NCI-H128 (cell line): Measurements from ENCODE around the gene C1orf185.
"Not testable (repeated sequence)": the region's sequence is repeated elsewhere in the genome, so short reads cannot be mapped to it uniquely, and the experiment has no call there.

ENCODE experiments used
- DNase-seq: peaks from one replicate; lab custom pipeline; 2025; ENCODE audit not compliant: unreplicated experiment; lab: John Stamatoyannopoulos, UW

C1orf185 gene

GRCh38 chr1:51101976-51102375 lies at the start of gene C1orf185:
Gene C1orf185 (plus strand): TSS chr1:51102228. CDS start chr1:51102234, 6 bp downstream.
- DNase-seq = no peak

GRCh38 chr1:51058858-51059257 lies 43.2 kb upstream of the C1orf185 start:
- DNase-seq = no peak

DNA sequence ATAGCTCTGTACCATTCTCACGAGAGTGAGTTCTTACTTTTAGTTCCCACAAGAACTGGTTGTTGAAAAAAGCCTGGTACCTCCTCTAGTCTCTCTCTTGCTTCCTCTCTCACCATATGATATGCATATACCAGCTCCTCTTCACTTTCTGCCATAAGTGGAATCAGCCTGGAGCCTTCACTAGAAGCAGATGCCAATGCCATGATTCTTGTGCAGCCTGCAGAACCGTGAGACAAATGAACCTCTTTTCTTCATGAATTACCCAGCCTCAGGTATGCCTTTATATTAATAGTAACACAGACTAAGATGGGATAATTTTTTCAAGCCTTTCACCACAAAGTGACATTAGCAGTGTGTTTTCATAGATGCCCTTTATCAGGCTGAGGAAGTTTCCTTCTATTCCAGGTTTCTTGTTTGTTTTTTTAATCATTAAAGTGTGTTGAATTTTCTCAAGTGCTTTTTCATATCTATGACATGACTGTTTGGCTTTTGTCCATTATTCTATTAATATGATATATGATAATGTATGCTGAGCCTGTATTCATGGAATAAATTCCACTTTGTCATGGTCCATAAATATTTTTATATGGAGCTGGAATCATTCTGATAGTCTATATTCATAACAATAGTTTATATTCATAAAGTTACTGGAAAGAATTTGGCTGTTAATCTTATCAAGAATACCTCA lies 40.7 kb upstream of the C1orf185 start:
- no peak for DNase-seq

GRCh38 chr1:51063121-51063520 lies 38.9 kb upstream of the C1orf185 start:
- no peak for DNase-seq

GRCh38 chr1:51070011-51070410 lies 32.0 kb upstream of the C1orf185 start:
- DNase-seq = no peak

- DNase-seq = no peak
Measured at GRCh38 chr1:51070640-51071039, 31.4 kb upstream of the C1orf185 start.

DNA sequence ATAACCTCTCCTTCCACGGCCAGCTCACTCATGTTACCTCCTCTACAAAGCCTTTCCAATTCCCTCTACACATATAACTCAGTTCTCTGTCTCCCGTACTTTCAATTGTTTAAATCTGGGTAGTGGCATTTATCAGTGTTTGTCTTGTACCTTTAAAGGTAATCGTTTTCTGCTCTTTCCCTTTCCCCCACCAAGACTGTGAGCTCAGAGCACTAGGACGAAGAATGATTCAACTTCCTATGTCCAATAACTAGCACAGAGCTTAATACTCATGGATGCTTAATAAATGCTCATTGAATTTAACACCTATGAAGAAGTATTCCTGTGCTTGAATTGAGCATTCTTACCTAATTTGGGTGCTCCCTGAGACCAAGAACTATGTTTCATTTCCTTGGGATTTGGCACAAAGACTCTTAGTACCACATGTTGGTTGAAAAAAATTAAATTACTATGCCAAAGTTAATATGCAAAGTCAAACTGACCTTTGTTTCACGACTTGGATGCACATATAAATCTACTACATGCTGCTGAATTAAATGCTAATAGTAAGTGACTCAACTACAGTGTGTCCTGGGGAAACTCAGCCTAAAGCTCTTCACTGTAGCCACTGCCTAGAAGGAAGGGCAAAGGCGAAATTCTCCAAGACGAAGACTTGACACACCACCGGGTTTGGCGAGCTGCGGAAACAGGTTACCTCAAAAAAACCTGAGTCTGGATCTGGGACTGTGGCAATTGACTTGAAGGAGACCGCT lies 30.6 kb upstream of the C1orf185 start:
- DNase-seq = no peak

GRCh38 chr1:51072043-51072439 lies 30.0 kb upstream of the C1orf185 start:
- no peak for DNase-seq

DNA sequence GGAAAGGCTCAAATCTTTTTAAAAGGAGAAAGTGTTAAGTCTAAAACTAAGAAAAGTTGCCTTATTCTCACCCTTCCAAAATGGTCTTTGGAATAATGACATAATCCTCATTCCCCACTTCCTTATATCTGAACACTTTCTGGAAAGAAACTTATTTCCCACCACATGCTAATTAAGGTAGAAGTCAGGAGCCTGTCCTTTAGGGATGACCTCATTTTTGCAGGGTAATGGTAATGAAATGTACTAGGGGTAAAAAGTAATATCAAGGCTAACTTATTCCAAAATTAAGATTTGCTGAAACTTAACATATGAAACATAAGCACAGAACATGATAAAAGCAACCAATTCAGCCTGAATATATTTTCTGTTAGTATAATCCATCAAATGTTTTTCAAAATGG lies 29.4 kb upstream of the C1orf185 start:
- DNase-seq = no peak

GRCh38 chr1:51073456-51073855 lies 28.6 kb upstream of the C1orf185 start:
- DNase-seq = no peak

- DNase-seq = no peak
Measured at GRCh38 chr1:51086496-51087271, 15.3 kb upstream of the C1orf185 start.

GRCh38 chr1:51088474-51088873 lies 13.6 kb upstream of the C1orf185 start:
- DNase-seq = no peak

- DNase-seq = no peak
Measured at GRCh38 chr1:51093581-51093980, 8.4 kb upstream of the C1orf185 start.

- no peak for DNase-seq
Measured at GRCh38 chr1:51097171-51097570, 4.9 kb upstream of the C1orf185 start.

DNA sequence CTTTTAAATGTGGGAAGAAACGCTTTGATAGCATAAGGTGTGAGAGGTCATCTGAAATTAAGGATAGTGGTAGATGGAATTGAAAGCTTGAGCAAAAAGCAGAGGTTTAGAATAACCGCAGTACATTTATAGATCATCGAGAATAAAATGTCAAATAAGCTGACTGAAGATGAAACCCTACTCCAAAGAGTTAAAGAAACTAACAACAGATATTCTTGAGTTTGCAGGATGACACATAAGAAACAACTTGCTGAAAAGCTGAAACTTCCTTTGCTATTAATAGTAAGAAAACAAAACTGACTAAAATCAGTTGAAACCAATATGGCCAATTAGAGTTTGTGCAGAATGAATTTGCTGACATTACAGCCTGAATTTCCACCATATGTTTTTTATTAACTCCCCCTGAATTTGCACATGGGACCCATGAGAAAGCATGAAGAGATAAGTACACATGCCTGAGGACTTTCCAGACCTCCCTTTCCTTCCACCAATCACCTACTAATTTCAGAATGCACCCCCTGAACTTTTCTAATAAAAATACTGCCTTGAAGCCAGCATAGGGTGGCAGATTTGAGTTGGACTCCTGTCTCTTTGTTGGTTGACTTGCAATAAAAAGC lies 1.7 kb upstream of the C1orf185 start:
- no peak for DNase-seq

- DNase-seq = no peak
Measured at GRCh38 chr1:51114137-51114536, 12.1 kb downstream of the C1orf185 start.

- no peak for DNase-seq
Measured at GRCh38 chr1:51115714-51116404, 13.8 kb downstream of the C1orf185 start.

DNA sequence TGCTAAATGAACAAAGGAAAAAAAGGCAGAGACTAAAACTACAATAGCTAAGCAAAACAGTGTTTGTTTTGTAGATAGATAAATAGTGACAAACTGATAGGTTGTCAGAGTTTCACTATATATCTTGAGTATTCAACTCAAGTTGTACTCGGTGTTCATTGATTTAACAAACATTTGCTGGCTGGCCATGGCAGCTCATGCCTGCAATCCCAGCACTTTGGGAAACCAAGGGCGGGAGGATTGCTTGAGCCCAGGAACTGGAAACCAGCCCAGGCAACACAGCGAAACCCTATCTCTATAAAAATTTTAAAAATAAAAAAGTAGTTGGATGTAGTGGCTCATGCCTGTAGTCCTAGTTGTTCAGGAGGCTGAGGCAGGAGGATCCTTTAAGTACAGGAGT lies 17.3 kb downstream of the C1orf185 start:
- DNase-seq = no peak

- no peak for DNase-seq
Measured at GRCh38 chr1:51120629-51121028, 18.6 kb downstream of the C1orf185 start.

- DNase-seq = not testable (repeated sequence)
Measured at GRCh38 chr1:51127152-51127551, 25.1 kb downstream of the C1orf185 start.

GRCh38 chr1:51131185-51131584 lies 29.2 kb downstream of the C1orf185 start:
- DNase-seq = no peak
